ENCODE results near the gene SDK2.
"Not testable (repeated sequence)": the region's sequence is repeated elsewhere in the genome, so short reads cannot be mapped to it uniquely, and the experiment has no call there.

SDK2 gene

GRCh38 chr17:73474370-73474988 is 169.8 kb downstream of the SDK2 start:
- no peak for DNase-seq

- DNase-seq, result not testable (repeated sequence)
Measured at GRCh38 chr17:73472715-73473114, 171.5 kb downstream of the SDK2 start.

- no peak for DNase-seq
Measured at GRCh38 chr17:73471924-73472323, 172.3 kb downstream of the SDK2 start.

GRCh38 chr17:73470316-73470826 is 173.9 kb downstream of the SDK2 start:
- DNase-seq, result no peak

- DNase-seq, result no peak
Measured at GRCh38 chr17:73469311-73469710, 174.9 kb downstream of the SDK2 start.

GRCh38 chr17:73468221-73468620 is 176.0 kb downstream of the SDK2 start:
- DNase-seq, result no peak

- DNase-seq, result no peak
Measured at GRCh38 chr17:73467651-73468050, 176.6 kb downstream of the SDK2 start.

- DNase-seq, result no peak
Measured at GRCh38 chr17:73466704-73467433, 177.4 kb downstream of the SDK2 start.

- no peak for DNase-seq
Measured at GRCh38 chr17:73465953-73466230, 178.4 kb downstream of the SDK2 start.

- no peak for DNase-seq
Measured at GRCh38 chr17:73465130-73465952, 178.9 kb downstream of the SDK2 start.

- DNase-seq, result no peak
Measured at GRCh38 chr17:73464447-73464846, 179.8 kb downstream of the SDK2 start.

- no peak for DNase-seq
Measured at GRCh38 chr17:73463821-73464220, 180.4 kb downstream of the SDK2 start.

GRCh38 chr17:73462823-73463222 is 181.4 kb downstream of the SDK2 start:
- no peak for DNase-seq

GRCh38 chr17:73459980-73460379 is 184.3 kb downstream of the SDK2 start:
- DNase-seq, result no peak

GRCh38 chr17:73455767-73456166 is 188.5 kb downstream of the SDK2 start:
- no peak for DNase-seq

- DNase-seq, result peak; percentile 74
Measured at GRCh38 chr17:73455050-73455687, 189.1 kb downstream of the SDK2 start.

GRCh38 chr17:73453494-73453893 is 190.8 kb downstream of the SDK2 start:
- not testable (repeated sequence) for DNase-seq

- no peak for DNase-seq
Measured at GRCh38 chr17:73453090-73453489, 191.2 kb downstream of the SDK2 start.

- DNase-seq, result no peak
Measured at GRCh38 chr17:73452009-73452408, 192.2 kb downstream of the SDK2 start.

GRCh38 chr17:73447319-73447718 is 196.9 kb downstream of the SDK2 start:
- DNase-seq, result no peak

GRCh38 chr17:73446617-73447016 is 197.6 kb downstream of the SDK2 start:
- no peak for DNase-seq

- no peak for DNase-seq
Measured at GRCh38 chr17:73445466-73445865, 198.8 kb downstream of the SDK2 start.

- DNase-seq, result no peak
Measured at GRCh38 chr17:73444021-73444420, 200.2 kb downstream of the SDK2 start.

All from right forelimb (tissue), 1 donor.